ENCODE results near the gene DOCK8. TPM values are rescaled to one million over a fixed set of nuclear protein-coding genes. Genes with fewer than 3 reads are reported as not detected.

DOCK8 gene
- total RNA-seq, 1 experiment from 2014 or later: 0.80 TPM

GRCh38 chr9:370086-370485 lies 155.4 kb downstream of the DOCK8 start:
- Histone ChIP-seq H3K27me3 (ENCODE audit: control insufficient read depth, insufficient read depth, low read length) (no peaks in the 10 kb centered on the region), H3K36me3 (replicated peaks; ENCODE audit: control insufficient read depth, insufficient read depth, low read length) (no peaks in the 10 kb centered on the region), H3K4me3 (ENCODE audit: insufficient read depth, low read depth, low read length) (no peak overlapping the region)
- no peak for DNase-seq

GRCh38 chr9:371349-371748 lies 156.7 kb downstream of the DOCK8 start:
- no peak for DNase-seq
- H3K4me3 ChIP-seq (ENCODE audit: insufficient read depth, low read depth, low read length): no peak overlapping the region
- H3K36me3 ChIP-seq (replicated peaks; ENCODE audit: control insufficient read depth, insufficient read depth, low read length): no peaks in the 10 kb centered on the region
- H3K27me3 ChIP-seq (ENCODE audit: control insufficient read depth, insufficient read depth, low read length): no peaks in the 10 kb centered on the region

GRCh38 chr9:372128-372527 lies 157.5 kb downstream of the DOCK8 start:
- no peak for DNase-seq
- no peaks in the 10 kb centered on the region for H3K27me3 ChIP-seq (ENCODE audit: control insufficient read depth, insufficient read depth, low read length)

DNA sequence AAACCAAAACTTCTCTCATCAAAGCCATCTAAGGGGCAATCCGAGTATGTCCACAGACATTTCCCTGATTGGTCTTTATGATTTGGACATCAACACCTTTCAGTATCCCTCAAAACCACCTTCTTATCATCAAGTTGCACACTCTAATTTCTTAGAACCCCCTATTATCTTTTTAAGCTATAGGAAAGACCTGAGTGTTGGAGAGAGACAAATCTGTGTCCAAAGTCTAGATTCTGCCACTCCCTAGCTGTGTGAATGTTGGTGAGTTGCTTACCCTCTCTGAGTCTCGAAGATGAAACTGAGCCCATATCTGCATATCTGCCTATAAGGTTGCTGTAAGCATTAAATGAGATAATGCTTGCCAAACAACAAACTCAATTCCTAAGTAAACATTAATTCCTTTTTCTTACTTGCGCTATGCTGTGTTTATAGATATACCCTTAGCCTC lies 159.1 kb downstream of the DOCK8 start:
- no peaks in the 10 kb centered on the region for H3K36me3 ChIP-seq (replicated peaks; ENCODE audit: control insufficient read depth, insufficient read depth, low read length)
- H3K27me3 ChIP-seq (ENCODE audit: control insufficient read depth, insufficient read depth, low read length): no peaks in the 10 kb centered on the region
- no peak overlapping the region for H3K4me3 ChIP-seq (ENCODE audit: insufficient read depth, low read depth, low read length)
- DNase-seq: no peak

More at GRCh38 chr9:372128-372527, 157.5 kb downstream of the DOCK8 start:
- no peak overlapping the region for H3K4me3 ChIP-seq (ENCODE audit: insufficient read depth, low read depth, low read length)
- H3K36me3 ChIP-seq (replicated peaks; ENCODE audit: control insufficient read depth, insufficient read depth, low read length): no peaks in the 10 kb centered on the region

DNA sequence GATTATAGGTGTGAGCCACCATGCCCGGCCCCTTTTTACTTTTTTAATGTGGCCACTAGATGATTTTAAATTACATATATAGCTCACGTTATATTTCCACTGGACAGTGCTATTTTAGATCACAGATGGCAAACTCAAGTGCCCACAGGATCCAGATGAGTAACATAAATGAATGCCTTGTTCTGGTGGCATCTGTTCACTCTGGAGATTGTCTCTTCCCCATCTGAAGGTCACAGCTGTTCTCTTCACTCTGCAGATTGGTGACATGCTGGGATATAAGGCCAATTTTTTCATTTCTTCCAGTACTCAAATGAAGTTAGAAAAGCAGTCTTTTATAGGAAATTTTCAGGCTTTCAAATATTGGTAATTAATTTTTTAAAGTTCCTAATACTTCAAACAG lies 160.1 kb downstream of the DOCK8 start:
- no peak overlapping the region for H3K4me3 ChIP-seq (ENCODE audit: insufficient read depth, low read depth, low read length)
- no peaks in the 10 kb centered on the region for H3K36me3 ChIP-seq (replicated peaks; ENCODE audit: control insufficient read depth, insufficient read depth, low read length)
- H3K27me3 ChIP-seq (ENCODE audit: control insufficient read depth, insufficient read depth, low read length): no peaks in the 10 kb centered on the region
- no peak for DNase-seq

- Histone ChIP-seq H3K36me3 (replicated peaks; ENCODE audit: control insufficient read depth, insufficient read depth, low read length) (no peaks in the 10 kb centered on the region), H3K27me3 (ENCODE audit: control insufficient read depth, insufficient read depth, low read length) (no peaks in the 10 kb centered on the region), H3K4me3 (ENCODE audit: insufficient read depth, low read depth, low read length) (no peak overlapping the region)
- no peak for DNase-seq
Observed at GRCh38 chr9:376115-376514, 161.4 kb downstream of the DOCK8 start.

GRCh38 chr9:378263-378662 lies 163.6 kb downstream of the DOCK8 start:
- Histone ChIP-seq H3K36me3 (replicated peaks; ENCODE audit: control insufficient read depth, insufficient read depth, low read length) (no peaks in the 10 kb centered on the region), H3K27me3 (ENCODE audit: control insufficient read depth, insufficient read depth, low read length) (no peaks in the 10 kb centered on the region), H3K4me3 (ENCODE audit: insufficient read depth, low read depth, low read length) (no peak overlapping the region)
- DNase-seq: no peak

- Histone ChIP-seq H3K36me3 (replicated peaks; ENCODE audit: control insufficient read depth, insufficient read depth, low read length) (no peaks in the 10 kb centered on the region), H3K4me3 (ENCODE audit: insufficient read depth, low read depth, low read length) (no peak overlapping the region), H3K27me3 (ENCODE audit: control insufficient read depth, insufficient read depth, low read length) (no peaks in the 10 kb centered on the region)
- no peak for DNase-seq
Observed at GRCh38 chr9:382383-382782, 167.7 kb downstream of the DOCK8 start.

DNA sequence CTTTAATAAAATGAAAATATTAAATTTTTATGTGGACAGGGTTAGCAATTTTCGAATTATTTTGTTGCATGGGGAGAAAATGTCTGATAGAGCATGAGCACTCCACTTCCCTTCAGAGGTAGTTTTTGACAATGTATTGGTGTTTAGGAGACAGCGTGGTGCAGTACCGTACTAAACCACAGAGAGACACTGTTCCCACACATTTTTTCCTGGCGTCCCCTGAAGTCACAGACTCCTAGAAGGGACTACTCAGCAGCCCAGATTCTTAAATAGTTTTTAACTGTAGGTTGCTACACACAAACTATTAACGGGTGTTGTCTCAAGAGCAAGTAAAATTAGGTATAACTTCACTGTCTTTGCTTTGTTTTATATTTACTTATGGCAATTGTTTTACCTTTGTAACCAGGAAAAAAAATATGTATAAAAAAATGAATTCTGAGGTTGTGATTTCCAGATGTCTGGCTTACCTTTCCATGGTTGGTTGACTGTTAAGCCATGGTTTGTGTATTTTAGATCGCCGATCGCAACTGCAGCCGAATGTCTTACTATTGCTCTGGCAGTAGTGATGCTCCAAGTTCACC lies 171.2 kb downstream of the DOCK8 start:
- Histone ChIP-seq H3K4me3 (ENCODE audit: insufficient read depth, low read depth, low read length) (no peak overlapping the region), H3K36me3 (replicated peaks; ENCODE audit: control insufficient read depth, insufficient read depth, low read length) (no peaks in the 10 kb centered on the region), H3K27me3 (ENCODE audit: control insufficient read depth, insufficient read depth, low read length) (no peaks in the 10 kb centered on the region)
- peak; percentile 72 for DNase-seq

GRCh38 chr9:389159-389558 lies 174.5 kb downstream of the DOCK8 start:
- no peak overlapping the region for H3K4me3 ChIP-seq (ENCODE audit: insufficient read depth, low read depth, low read length)
- no peak for DNase-seq
- H3K27me3 ChIP-seq (ENCODE audit: control insufficient read depth, insufficient read depth, low read length): no peaks in the 10 kb centered on the region
- H3K36me3 ChIP-seq (replicated peaks; ENCODE audit: control insufficient read depth, insufficient read depth, low read length): no peaks in the 10 kb centered on the region

DNA sequence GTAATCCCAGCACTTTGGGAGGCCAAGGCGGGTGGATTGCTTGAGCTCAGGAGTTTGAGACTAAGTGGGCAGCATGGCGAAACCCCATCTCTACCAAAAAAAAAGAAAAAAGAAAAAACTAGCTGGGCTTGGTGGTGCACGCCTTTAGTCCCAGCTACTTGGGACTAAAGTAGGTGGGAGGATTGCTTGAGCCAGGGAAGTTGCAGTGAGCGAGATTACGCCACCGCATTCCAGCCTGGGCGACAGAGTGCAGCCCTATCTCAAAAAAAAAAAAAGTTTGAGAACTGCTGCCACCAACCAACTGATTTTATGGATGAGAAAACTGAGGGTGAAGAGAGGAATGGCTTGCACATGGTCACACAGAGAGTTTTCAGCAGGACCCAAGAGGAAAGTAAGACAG lies 175.1 kb downstream of the DOCK8 start:
- H3K4me3 ChIP-seq (ENCODE audit: insufficient read depth, low read depth, low read length): no peak overlapping the region
- no peaks in the 10 kb centered on the region for H3K27me3 ChIP-seq (ENCODE audit: control insufficient read depth, insufficient read depth, low read length)
- no peaks in the 10 kb centered on the region for H3K36me3 ChIP-seq (replicated peaks; ENCODE audit: control insufficient read depth, insufficient read depth, low read length)
- DNase-seq: no peak

GRCh38 chr9:392077-392804 lies 177.6 kb downstream of the DOCK8 start:
- no peak for DNase-seq
- H3K27me3 ChIP-seq (ENCODE audit: control insufficient read depth, insufficient read depth, low read length): no peaks in the 10 kb centered on the region
- no peaks in the 10 kb centered on the region for H3K36me3 ChIP-seq (replicated peaks; ENCODE audit: control insufficient read depth, insufficient read depth, low read length)
- no peak overlapping the region for H3K4me3 ChIP-seq (ENCODE audit: insufficient read depth, low read depth, low read length)

DNA sequence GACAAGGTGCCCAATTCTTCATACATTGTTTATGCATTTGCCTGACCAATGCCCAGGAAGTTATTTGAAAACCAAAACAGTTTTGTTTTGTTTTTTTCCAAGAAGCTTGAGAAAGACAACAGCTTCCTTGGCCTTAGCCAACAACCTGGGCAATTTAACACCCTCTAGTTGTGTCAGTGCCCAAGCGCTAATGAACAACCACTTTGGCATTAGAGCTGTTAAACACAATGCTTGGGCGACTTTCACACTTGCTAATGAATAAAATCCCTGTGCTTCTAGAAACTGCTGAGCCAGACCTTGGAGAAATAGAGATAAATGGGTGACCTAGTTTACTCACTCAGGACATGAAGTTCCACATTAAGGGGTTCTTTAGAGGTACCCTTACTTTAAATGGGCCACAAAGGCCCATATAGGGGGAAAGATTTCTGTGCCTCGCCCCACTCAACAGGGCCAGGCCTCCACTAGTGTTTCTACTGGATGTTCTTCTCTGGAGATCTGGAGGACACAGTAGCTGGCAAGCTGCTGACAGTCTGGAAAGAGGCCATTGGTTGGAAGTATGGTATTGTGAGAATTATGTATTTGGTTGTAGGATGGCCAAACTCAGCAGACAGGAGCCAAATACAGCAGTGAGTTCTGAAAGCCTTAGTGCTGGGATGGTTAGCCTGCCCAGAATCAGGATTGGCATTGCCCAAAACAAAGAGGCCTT lies 179.8 kb downstream of the DOCK8 start:
- H3K36me3 ChIP-seq (replicated peaks; ENCODE audit: control insufficient read depth, insufficient read depth, low read length): no peaks in the 10 kb centered on the region
- H3K27me3 ChIP-seq (ENCODE audit: control insufficient read depth, insufficient read depth, low read length): no peaks in the 10 kb centered on the region
- H3K4me3 ChIP-seq (ENCODE audit: insufficient read depth, low read depth, low read length): no peak overlapping the region
- DNase-seq: no peak

- DNase-seq: no peak
- Histone ChIP-seq H3K4me3 (ENCODE audit: insufficient read depth, low read depth, low read length) (no peak overlapping the region), H3K27me3 (ENCODE audit: control insufficient read depth, insufficient read depth, low read length) (no peaks in the 10 kb centered on the region), H3K36me3 (replicated peaks; ENCODE audit: control insufficient read depth, insufficient read depth, low read length) (no peaks in the 10 kb centered on the region)
Observed at GRCh38 chr9:396396-396795, 181.7 kb downstream of the DOCK8 start.

DNA sequence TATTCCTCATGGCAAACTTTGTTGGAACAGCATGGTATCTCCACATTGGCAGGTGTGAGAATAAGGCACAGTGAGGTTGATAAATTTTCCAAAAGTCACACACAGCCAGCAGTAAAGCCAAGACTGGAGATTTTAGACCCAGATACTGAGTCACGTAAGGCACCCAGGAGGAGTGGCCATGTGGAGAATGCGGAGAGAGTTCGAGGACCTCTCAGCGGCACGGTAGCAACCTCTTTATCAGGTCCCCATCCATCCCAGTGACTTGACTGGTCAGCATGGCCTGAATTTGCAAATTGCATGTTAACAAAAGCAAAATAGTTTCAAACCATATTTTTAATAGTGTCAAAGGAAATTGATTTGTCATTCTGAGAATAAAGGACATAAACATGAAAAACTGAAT lies 183.4 kb downstream of the DOCK8 start:
- no peaks in the 10 kb centered on the region for H3K27me3 ChIP-seq (ENCODE audit: control insufficient read depth, insufficient read depth, low read length)
- no peak for DNase-seq
- no peak overlapping the region for H3K4me3 ChIP-seq (ENCODE audit: insufficient read depth, low read depth, low read length)
- H3K36me3 ChIP-seq (replicated peaks; ENCODE audit: control insufficient read depth, insufficient read depth, low read length): no peaks in the 10 kb centered on the region

All from H7 (cell line).